NCI-H2227 treated with DMSO at 0.1 percent for 48 hours (cell line): Measurements from ENCODE around the gene NME2.
"Not testable (repeated sequence)": the region's sequence is repeated elsewhere in the genome, so short reads cannot be mapped to it uniquely, and the experiment has no call there.

Source experiments
- DNase-seq: peaks from one replicate; lab custom pipeline; 2025; lab: John Stamatoyannopoulos, UW

The NME2 gene

GRCh38 chr17:51153210-51154072 lies 12.8 kb upstream of the NME2 start, which contains the start of gene NME1:
NME1 (plus strand) TSS chr17:51153559; CDS start chr17:51155655, 2,096 bp downstream.
- DNase-seq: peak; percentile 99

DNA sequence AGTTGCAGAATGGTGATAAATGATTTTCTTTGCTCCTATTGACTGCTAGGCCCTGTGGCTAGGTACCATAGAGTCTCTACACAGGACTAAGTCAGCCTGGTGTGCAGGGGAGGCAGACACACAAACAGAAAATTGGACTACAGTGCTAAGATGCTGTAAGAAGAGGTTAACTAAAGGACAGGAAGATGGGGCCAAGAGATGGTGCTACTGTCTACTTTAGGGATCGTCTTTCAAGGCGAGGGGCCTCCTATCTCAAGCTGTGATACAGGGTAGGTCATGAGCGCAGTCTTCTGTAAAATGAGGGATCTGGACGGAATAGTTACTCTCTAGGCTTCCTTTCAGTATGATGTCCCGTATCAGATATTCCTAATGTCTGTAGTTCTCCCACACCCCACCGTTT lies 12.0 kb upstream of the NME2 start:
- peak; percentile 8 for DNase-seq

DNA sequence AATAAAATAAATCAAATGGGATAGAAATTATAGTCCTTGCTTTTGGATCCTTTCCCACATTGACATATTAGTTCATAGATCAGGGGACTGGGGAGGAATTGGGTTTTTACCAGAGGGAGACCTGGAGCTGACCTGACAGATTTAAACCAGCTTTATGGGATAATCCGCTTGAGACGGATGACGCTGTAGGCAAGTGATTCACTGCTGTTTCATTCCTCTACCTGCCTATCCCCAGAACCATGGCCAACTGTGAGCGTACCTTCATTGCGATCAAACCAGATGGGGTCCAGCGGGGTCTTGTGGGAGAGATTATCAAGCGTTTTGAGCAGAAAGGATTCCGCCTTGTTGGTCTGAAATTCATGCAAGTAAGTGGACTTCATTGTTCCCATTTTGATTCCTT lies 10.8 kb upstream of the NME2 start:
- DNase-seq: no peak

DNA sequence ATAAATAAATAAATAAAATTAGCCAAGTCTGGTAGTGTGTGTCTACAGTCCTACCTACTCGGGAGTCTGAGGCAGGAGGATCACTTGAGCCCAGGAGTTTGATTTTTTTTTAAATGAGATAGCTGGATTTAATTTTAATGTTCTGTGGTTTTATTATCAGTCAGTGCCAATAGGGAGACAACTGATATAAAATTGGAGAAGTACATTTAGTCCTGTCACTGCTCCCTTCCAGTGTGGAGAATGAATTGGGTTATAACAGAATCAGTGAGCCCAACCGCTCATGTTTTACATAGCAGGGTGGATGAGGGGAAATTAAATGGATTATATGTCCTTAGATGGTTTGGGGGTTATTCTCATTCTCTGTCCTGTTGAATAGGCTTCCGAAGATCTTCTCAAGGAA lies 6.6 kb upstream of the NME2 start:
- no peak for DNase-seq

GRCh38 chr17:51161541-51161940 lies 4.7 kb upstream of the NME2 start:
- DNase-seq: no peak

DNA sequence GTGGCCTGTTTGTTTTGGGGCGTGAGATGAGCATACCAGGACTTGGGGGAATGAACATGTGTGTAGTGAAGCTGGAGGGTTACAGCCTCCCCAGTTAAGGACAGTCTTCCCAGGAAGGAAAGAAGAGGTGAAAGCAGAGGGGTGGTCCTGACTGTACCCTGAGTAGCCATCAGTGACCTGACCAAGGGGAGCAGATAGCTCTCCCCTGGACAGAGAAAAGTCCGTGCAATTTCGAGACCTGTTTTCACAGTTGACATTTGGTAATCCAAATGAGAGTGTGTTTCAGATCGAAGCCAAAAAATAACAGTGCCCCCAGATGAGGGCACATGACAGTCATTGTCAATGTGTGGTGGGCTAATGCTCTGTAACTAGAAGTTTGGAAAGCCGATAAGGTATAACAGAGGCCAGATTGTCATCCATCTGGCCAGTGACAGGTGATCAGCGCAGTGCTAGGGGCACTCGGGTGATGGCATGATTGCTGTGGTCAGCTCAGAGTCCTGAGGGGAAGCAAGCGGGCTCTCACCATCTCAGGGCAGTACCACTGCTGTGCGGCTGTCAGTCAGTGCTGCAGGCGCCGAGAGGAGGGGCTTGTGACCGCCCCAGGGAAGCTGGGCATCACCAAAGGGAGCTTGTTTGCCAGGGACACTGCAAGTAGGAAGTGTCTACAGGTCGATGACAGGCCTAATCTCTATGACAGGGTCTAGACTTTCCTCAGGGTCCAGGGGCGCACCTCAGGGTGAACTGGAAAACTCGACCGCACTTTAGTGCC lies 1.1 kb upstream of the NME2 start:
- DNase-seq: peak; percentile 20

- no peak for DNase-seq
These were observed 472 bp upstream of the NME2 start for GRCh38 chr17:51165680-51166197.

DNA sequence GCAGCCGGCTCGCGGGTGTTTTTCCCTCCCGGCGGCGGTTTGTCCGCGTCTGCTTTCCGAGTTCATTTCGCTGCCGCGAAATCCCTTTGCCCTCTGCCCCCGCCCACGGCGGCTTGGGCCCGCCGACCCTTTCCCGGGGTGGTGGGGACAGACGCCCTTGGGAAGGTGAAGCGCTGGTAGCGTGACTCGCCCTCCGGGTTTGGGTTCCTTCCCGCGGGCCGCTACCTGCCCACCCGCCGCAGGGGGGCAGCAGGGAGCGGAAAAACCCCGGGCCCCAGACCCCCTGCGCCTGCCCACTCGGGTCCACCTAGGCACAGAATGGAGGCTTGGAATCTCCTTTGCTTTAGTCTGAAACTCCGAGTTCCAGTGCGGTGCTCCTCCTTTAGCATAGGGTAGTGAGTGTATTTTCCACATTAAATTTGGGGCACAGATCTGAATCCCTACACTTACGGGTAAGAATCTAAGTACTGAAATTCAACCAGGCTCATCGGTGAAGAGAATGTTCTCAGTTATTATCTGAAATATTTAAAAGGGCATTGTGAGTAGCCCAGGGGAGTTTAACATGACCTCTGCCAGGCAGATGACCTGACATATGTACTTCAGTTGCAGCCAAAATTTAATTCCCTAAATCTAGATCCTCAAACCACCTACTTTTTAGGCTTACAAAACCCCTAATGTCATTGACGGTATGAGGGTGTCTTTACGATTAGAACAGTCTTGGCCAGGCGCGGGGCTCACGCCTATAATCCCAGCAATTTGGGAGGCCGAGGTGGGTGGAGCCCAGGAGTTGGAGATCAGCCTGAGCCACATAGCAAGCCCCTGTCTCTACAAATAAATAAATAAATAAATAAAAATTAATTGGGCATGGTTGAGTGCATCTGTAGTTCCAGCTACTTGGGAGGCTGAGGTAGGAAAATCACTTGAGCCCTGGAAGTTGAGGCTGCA lies 1.0 kb downstream of the NME2 start:
- DNase-seq: peak; percentile 47

GRCh38 chr17:51169340-51169739 lies 3.1 kb downstream of the NME2 start:
- DNase-seq: no peak

- DNase-seq: no peak
These were observed 4.5 kb downstream of the NME2 start for GRCh38 chr17:51170736-51171135.

DNA sequence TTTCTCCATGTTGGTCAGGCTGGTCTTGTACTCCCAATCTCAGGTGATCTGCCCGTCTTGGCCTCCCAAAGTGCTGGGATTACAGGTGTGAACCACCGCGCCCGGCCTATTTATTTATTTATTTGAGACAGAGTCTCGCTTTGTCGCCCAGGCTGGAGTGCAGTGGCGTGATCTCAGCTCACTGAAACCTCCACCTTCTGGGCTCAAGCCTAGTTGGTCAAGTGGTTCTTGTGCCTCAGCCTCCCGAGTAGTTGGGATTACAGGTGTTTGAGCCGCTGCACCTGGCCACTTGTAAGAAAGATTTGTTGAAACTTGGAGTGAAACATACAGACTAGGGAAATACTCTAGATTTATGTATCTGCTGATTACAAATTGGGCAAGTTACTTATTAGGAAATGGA lies 5.8 kb downstream of the NME2 start:
- DNase-seq: not testable (repeated sequence)

DNA sequence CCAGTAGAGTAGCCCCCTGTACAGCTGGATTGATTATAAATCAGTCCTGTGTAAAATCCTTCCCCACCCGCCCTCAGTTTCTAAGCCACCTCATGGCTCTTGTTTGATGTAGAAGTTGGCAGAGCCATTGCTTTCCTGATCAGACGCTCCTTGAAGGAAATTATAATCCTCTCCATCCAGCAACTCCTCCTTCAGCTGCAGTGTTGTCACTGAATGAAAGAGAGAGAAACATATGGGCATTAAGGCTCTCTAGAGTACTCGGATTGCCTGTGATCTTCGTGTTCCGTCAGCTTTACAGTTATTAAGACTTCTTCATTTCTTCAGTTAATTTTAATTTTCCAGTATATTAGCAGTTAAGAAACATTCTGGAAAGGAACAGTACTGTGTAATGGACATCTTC lies 14.3 kb downstream of the NME2 start:
- no peak for DNase-seq

GRCh38 chr17:51184124-51184523 lies 17.9 kb downstream of the NME2 start:
- no peak for DNase-seq

- DNase-seq: no peak
These were observed 19.6 kb downstream of the NME2 start for GRCh38 chr17:51185763-51186332.

DNA sequence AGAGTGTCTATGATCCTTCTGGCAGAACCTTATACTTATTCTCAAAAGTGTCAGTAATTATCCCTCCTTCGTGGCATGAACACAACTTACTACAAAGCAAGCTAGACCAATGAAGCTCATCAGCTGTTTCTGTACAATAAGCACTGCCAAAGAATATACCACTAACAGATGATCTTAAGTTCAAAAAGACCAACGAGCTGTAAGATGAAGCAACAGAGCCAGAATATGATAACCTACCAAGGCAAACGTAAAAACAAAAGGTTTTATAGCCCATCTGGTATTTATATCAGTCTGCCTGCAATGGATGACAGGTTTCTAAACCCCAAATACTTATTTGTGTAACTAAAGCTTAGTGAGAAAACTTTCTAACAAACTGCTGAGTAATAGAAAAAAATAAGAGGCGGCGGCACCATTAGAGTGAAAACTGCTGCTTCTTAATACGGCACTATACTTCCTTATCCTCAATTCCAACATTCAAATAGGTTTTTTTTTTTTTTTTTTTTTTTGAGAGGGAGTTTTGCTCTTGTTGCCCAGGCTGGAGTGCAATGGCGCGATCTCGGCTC lies 22.1 kb downstream of the NME2 start:
- peak; percentile 8 for DNase-seq

DNA sequence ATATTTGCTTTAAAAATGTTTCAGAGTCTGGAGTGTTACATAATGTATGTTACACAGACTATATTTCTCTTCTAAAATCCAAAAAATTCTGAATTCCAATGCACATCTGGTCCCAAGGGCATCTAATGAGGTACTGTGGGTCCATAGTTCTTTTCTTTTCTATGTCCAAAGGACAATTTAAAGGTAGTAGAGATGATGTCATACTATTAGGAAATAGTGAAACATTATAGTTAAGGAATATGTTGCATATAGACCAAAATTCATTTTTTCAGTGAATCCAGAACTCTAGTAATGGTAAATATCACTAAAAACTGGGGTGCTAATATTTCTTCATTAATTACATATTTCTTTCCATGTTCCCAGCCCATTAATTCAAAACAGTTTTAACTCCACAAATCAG lies 23.0 kb downstream of the NME2 start:
- DNase-seq: no peak

DNA sequence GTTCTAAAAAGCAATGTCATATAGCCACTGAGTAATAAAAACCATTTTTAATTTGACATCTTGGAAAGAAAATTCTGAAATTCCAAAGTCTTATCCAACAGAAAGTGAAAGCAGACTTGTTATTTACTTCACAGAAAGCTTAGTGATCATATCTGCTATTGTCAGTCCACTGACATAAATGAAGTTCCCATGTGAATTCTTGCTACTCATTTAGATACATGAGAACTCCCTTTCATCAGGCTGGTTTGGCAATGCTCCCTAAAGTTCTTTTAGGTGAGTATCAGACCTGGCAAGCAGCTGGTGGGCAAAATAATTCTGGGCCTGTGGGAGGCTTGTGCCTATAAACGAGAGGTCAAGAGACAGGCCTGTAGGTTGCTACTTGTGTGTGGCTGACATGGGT lies 23.4 kb downstream of the NME2 start:
- no peak for DNase-seq

DNA sequence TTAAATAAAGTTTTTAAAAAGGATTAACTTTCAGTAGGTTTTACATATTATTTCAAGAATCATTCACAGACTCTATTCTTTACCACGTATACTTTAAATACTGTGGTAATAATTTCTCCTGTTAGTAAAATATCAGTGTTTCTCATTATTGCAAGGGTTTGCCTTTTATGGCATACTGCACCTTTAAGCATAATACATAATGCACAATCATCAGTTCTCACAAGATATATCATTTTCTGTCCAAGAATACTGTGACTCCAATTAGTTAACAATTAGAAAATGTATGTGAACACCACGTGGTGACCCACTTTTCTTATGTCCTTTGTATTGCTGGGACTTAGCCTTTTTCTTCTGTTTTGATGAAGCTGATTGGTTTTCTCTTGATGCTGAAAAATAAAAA lies 25.7 kb downstream of the NME2 start:
- no peak for DNase-seq

GRCh38 chr17:51197754-51198153 lies 31.5 kb downstream of the NME2 start:
- no peak for DNase-seq

DNA sequence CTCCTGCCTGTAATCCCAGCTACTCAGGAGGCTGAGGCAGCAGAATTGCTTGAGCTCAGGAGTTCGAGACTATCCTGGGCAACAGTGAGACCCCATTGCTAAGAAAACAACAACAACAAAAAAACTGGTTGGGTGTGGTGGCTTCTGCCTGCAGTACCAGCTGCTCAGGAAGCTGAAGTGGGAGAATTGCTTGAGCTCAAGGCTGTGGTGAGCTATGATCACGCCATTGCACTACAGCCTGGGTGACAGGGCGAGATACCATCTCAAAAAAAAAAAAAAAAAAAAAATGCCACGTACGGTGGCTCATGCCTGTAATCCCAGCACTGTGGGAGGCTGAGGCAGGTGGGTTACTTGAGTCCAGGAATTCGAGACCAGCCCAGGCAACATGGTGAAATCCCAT lies 34.1 kb downstream of the NME2 start:
- DNase-seq: no peak

- DNase-seq: no peak
These were observed 34.6 kb downstream of the NME2 start for GRCh38 chr17:51200846-51201245.
